ENCODE data around the gene YAF2. TPM values are rescaled to one million over a fixed set of nuclear protein-coding genes. Genes with fewer than 3 reads are reported as not detected.

Gene YAF2
- total and polyA plus RNA-seq, 2 donors = 13.7 to 40.8 TPM

- Histone ChIP-seq H3K27ac (ENCODE audit: low read depth) (no peak overlapping the region), H3K4me3 (ENCODE audit: low read depth, low read length) (no peak overlapping the region), H3K4me1 (ENCODE audit: insufficient read depth) (no peaks in the 10 kb centered on the region), H3K36me3 (ENCODE audit: insufficient read depth) (no peaks in the 10 kb centered on the region)
- no peak for DNase-seq (ENCODE audit: extremely low spot score)
- 85% methylated on average over 3 of the region's 3 CpGs for WGBS
These were observed 96.0 kb downstream of the YAF2 start for GRCh38 chr12:42141981-42142606.

GRCh38 chr12:42140901-42141300, 97.1 kb downstream of the YAF2 start:
- no peak for DNase-seq (ENCODE audit: extremely low spot score)
- Histone ChIP-seq H3K4me1 (ENCODE audit: insufficient read depth) (no peaks in the 10 kb centered on the region), H3K36me3 (ENCODE audit: insufficient read depth) (no peaks in the 10 kb centered on the region), H3K4me3 (ENCODE audit: low read depth, low read length) (no peak overlapping the region), H3K27ac (ENCODE audit: low read depth) (no peak overlapping the region)
- 68% methylated on average over 3 of the region's 3 CpGs for WGBS

DNA sequence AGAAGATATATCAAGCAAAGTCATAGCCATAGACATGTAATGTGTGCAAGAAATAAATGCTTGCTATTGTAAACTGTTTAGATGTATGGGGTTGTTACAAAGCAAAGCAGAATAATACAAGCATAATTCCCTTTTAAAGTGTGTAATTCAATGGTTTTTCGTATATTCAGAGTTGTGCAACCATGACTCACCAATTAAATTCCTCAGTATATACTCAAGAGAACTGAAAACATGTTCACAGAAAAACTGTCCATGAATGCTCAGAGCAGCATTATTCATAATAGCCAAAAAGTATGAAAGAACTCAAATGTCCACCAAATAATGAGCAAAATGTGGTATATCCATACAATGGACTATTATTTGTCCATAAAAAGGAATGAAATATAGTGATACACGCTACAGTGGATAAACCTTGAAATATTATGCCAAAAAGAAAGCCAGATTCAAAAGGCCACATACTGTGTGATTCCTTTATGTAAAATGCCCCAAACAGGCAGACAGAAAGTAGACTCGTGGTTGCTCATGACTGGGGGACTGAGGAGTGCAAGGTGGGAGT, 102.7 kb downstream of the YAF2 start:
- no peak for DNase-seq (ENCODE audit: extremely low spot score)
- Histone ChIP-seq H3K4me3 (ENCODE audit: low read depth, low read length) (no peak overlapping the region), H3K27ac (ENCODE audit: low read depth) (no peak overlapping the region), H3K4me1 (ENCODE audit: insufficient read depth) (no peaks in the 10 kb centered on the region), H3K36me3 (ENCODE audit: insufficient read depth) (no peaks in the 10 kb centered on the region)
- 90% methylated on average over 3 of the region's 3 CpGs for WGBS

- Histone ChIP-seq H3K27ac (ENCODE audit: low read depth) (no peak overlapping the region), H3K4me1 (ENCODE audit: insufficient read depth) (no peaks in the 10 kb centered on the region), H3K36me3 (ENCODE audit: insufficient read depth) (no peaks in the 10 kb centered on the region), H3K4me3 (ENCODE audit: low read depth, low read length) (no peak overlapping the region)
- WGBS = 63% methylated on average over 4 of the region's 4 CpGs
- no peak for DNase-seq (ENCODE audit: extremely low spot score)
These were observed 107.2 kb downstream of the YAF2 start for GRCh38 chr12:42130672-42131402.

GRCh38 chr12:42129595-42130204, 108.3 kb downstream of the YAF2 start:
- no peak overlapping the region for H3K4me3 ChIP-seq (ENCODE audit: low read depth, low read length)
- DNase-seq (ENCODE audit: extremely low spot score) = no peak
- whole genome bisulfite sequencing = 31% methylated on average over 4 of the region's 4 CpGs
- H3K27ac ChIP-seq (ENCODE audit: low read depth) = no peak overlapping the region
- no peaks in the 10 kb centered on the region for H3K36me3 ChIP-seq (ENCODE audit: insufficient read depth)
- H3K4me1 ChIP-seq (ENCODE audit: insufficient read depth) = no peaks in the 10 kb centered on the region

DNA sequence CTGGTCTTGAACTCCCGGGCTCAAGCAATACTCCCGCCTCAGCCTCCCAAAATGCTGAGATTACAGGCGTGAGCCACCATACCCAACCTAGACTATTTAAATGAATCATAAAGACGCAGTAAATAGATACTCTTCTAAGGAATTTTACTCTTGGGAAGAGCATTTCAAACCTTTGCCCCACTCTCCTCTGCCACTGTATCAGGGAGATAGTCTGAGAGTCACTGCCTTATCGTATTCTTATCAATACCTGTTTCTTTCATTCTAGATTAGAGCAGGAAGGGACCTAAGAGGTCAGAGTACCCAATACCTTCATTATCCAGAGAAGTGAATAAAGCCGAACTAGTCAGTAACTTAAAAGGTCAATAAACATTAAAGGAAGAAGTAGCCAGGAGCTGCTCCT, 109.2 kb downstream of the YAF2 start:
- no peak overlapping the region for H3K4me3 ChIP-seq (ENCODE audit: low read depth, low read length)
- no peak overlapping the region for H3K27ac ChIP-seq (ENCODE audit: low read depth)
- no peaks in the 10 kb centered on the region for H3K4me1 ChIP-seq (ENCODE audit: insufficient read depth)
- H3K36me3 ChIP-seq (ENCODE audit: insufficient read depth) = no peaks in the 10 kb centered on the region
- no peak for DNase-seq (ENCODE audit: extremely low spot score)
- WGBS = 91% methylated on average over 6 of the region's 6 CpGs

- Histone ChIP-seq H3K4me1 (ENCODE audit: insufficient read depth) (no peaks in the 10 kb centered on the region), H3K4me3 (ENCODE audit: low read depth, low read length) (no peak overlapping the region), H3K27ac (ENCODE audit: low read depth) (no peak overlapping the region), H3K36me3 (ENCODE audit: insufficient read depth) (no peaks in the 10 kb centered on the region)
- WGBS = 87% methylated on average over 3 of the region's 3 CpGs
- DNase-seq (ENCODE audit: extremely low spot score) = no peak
These were observed 109.7 kb downstream of the YAF2 start for GRCh38 chr12:42128327-42128726.

DNA sequence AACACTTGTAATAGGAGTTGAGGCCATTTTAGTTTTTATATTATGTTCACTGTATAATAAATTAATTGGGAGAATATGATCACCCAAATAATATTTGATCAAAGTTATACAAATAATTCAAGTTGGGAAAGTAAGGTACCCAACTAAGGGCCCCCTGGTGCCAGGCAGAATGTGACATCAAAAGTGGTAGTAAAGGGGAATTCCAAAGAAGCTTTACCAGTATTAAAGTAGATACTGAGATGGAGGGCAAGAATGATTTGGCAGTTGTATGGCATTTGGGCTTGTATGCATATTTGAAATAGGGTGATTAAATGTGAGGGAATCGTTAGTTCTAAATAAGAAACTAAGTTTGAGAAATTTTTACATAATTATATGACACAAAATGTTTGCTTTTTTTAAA, 111.1 kb downstream of the YAF2 start:
- DNase-seq (ENCODE audit: extremely low spot score) = no peak
- no peaks in the 10 kb centered on the region for H3K4me1 ChIP-seq (ENCODE audit: insufficient read depth)
- 88% methylated on average over 1 of the region's 1 CpG for WGBS
- no peaks in the 10 kb centered on the region for H3K36me3 ChIP-seq (ENCODE audit: insufficient read depth)
- H3K27ac ChIP-seq (ENCODE audit: low read depth) = no peak overlapping the region
- H3K4me3 ChIP-seq (ENCODE audit: low read depth, low read length) = no peak overlapping the region

DNA sequence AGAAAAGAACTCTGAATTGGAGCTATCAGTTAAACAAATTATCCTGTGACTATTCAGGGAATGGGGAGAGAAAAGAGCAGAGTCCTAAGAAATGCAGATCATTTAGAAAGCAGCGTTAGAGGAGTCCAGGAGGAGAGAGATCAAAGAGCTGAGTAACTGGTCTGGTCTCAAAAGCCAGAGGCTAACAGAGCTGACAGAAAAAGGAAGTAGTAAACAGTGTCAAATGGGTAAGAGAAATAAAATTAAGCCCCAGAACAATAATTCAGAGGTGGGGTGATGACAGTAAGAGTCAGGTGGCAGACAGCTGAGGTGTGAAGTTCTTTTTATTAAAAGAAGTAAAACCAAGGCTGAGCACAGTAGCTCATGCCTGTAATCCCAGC, 112.7 kb downstream of the YAF2 start:
- WGBS = 72% methylated on average over 1 of the region's 1 CpG
- Histone ChIP-seq H3K36me3 (ENCODE audit: insufficient read depth) (no peaks in the 10 kb centered on the region), H3K4me1 (ENCODE audit: insufficient read depth) (no peaks in the 10 kb centered on the region), H3K4me3 (ENCODE audit: low read depth, low read length) (no peak overlapping the region), H3K27ac (ENCODE audit: low read depth) (no peak overlapping the region)
- DNase-seq (ENCODE audit: extremely low spot score) = no peak

DNA sequence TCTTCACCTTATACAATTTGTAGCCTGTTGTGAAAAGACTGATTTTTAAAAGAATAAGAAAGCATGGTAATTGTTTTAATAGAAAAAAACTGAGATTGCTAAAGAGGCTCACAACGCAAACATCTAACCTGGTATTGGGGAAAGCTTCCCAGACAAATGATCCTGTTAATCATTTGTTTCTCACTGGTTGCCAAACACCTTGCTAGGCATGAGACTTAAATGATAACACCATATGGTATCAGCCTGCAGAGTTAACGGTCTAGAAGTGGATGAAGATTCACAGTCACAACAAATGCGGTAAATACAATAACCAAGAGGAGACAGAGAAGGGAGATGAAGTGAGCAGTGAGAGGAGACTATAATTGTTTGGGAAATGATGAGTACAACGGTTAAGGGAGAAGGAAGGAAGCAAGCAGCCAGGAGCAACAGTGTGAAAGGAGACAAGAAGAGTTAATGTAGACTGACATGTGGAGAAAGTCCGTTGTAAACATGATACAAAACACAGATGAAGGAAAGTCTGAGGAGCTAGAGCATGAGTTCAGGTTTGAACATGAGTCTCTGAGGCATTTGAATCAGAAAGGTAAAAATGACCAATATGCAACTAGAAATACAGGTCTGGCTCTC, 113.2 kb downstream of the YAF2 start:
- Histone ChIP-seq H3K4me1 (ENCODE audit: insufficient read depth) (no peaks in the 10 kb centered on the region), H3K36me3 (ENCODE audit: insufficient read depth) (no peaks in the 10 kb centered on the region), H3K4me3 (ENCODE audit: low read depth, low read length) (no peak overlapping the region), H3K27ac (ENCODE audit: low read depth) (no peak overlapping the region)
- 63% methylated on average over 5 of the region's 5 CpGs for WGBS
- DNase-seq (ENCODE audit: extremely low spot score) = no peak

- Histone ChIP-seq H3K36me3 (ENCODE audit: insufficient read depth) (no peaks in the 10 kb centered on the region), H3K4me3 (ENCODE audit: low read depth, low read length) (no peak overlapping the region), H3K27ac (ENCODE audit: low read depth) (no peak overlapping the region), H3K4me1 (ENCODE audit: insufficient read depth) (no peaks in the 10 kb centered on the region)
- DNase-seq (ENCODE audit: extremely low spot score) = no peak
- 58% methylated on average over 2 of the region's 2 CpGs for WGBS
These were observed 118.9 kb downstream of the YAF2 start for GRCh38 chr12:42119085-42119633.

GRCh38 chr12:42118136-42118879, 119.7 kb downstream of the YAF2 start:
- DNase-seq (ENCODE audit: extremely low spot score) = no peak
- Histone ChIP-seq H3K4me1 (ENCODE audit: insufficient read depth) (no peaks in the 10 kb centered on the region), H3K4me3 (ENCODE audit: low read depth, low read length) (no peak overlapping the region), H3K27ac (ENCODE audit: low read depth) (no peak overlapping the region), H3K36me3 (ENCODE audit: insufficient read depth) (no peaks in the 10 kb centered on the region)
- WGBS = 76% methylated on average over 5 of the region's 5 CpGs

DNA sequence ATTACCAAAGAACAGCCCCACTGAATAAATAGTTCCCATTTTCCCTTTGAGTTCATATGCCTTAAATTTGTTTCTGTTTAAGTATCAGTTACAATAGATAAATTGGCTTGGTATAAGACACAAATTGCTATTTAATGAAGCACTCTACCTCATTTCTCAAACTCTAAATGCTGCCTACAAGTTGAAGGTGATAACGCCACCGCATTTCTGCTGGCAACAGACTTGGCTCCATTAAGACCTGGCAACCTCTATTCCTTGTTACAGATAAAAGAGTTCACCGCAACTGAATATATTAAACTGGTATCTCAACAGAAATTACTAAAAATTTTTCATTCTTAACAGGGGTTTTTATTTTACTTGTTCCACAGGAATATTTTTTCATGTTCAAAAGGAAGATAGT, 129.0 kb downstream of the YAF2 start:
- Histone ChIP-seq H3K36me3 (ENCODE audit: insufficient read depth) (no peaks in the 10 kb centered on the region), H3K27ac (ENCODE audit: low read depth) (no peak overlapping the region), H3K4me3 (ENCODE audit: low read depth, low read length) (no peak overlapping the region), H3K4me1 (ENCODE audit: insufficient read depth) (no peaks in the 10 kb centered on the region)
- DNase-seq (ENCODE audit: extremely low spot score) = no peak
- WGBS = 95% methylated on average over 3 of the region's 3 CpGs

All from urinary bladder (tissue), 4 donors.